Middle frontal gyrus (tissue), 1 donor: Measurements from ENCODE around the gene SDK1.
"Not testable (repeated sequence)": the region's sequence is repeated elsewhere in the genome, so short reads cannot be mapped to it uniquely, and the experiment has no call there.

Source experiments
- DNase-seq: peaks from one replicate; pipeline ENCODE4 v3.0.0-alpha.2; 2015; ENCODE audit warnings: low spot score; ENCODE audit errors: extremely low spot score

Gene SDK1

GRCh38 chr7:3578399-3578798, 277.3 kb downstream of the SDK1 start:
- no peak for DNase-seq

- no peak for DNase-seq
Measured at GRCh38 chr7:3579638-3580219, 278.7 kb downstream of the SDK1 start.

GRCh38 chr7:3582145-3582544, 281.1 kb downstream of the SDK1 start:
- DNase-seq = not testable (repeated sequence)

GRCh38 chr7:3585826-3586225, 284.8 kb downstream of the SDK1 start:
- DNase-seq = no peak

GRCh38 chr7:3588341-3588740, 287.3 kb downstream of the SDK1 start:
- DNase-seq = no peak

- no peak for DNase-seq
Measured at GRCh38 chr7:3589752-3590151, 288.7 kb downstream of the SDK1 start.

GRCh38 chr7:3591219-3591618, 290.2 kb downstream of the SDK1 start:
- no peak for DNase-seq

GRCh38 chr7:3591944-3592343, 290.9 kb downstream of the SDK1 start:
- no peak for DNase-seq

GRCh38 chr7:3592401-3593134, 291.5 kb downstream of the SDK1 start:
- DNase-seq = no peak

- no peak for DNase-seq
Measured at GRCh38 chr7:3594901-3595300, 293.8 kb downstream of the SDK1 start.

- no peak for DNase-seq
Measured at GRCh38 chr7:3598854-3599253, 297.8 kb downstream of the SDK1 start.

GRCh38 chr7:3605222-3605621, 304.2 kb downstream of the SDK1 start:
- DNase-seq = no peak

GRCh38 chr7:3606436-3606835, 305.4 kb downstream of the SDK1 start:
- DNase-seq = no peak

GRCh38 chr7:3607847-3608246, 306.8 kb downstream of the SDK1 start:
- DNase-seq = no peak

- no peak for DNase-seq
Measured at GRCh38 chr7:3616306-3616705, 315.3 kb downstream of the SDK1 start.

- DNase-seq = no peak
Measured at GRCh38 chr7:3630081-3630480, 329.0 kb downstream of the SDK1 start.

- peak; percentile 4 for DNase-seq
Measured at GRCh38 chr7:3634396-3634795, 333.3 kb downstream of the SDK1 start.

- no peak for DNase-seq
Measured at GRCh38 chr7:3636131-3636860, 335.2 kb downstream of the SDK1 start.

GRCh38 chr7:3639253-3639652, 338.2 kb downstream of the SDK1 start:
- no peak for DNase-seq

- DNase-seq = no peak
Measured at GRCh38 chr7:3641582-3641981, 340.5 kb downstream of the SDK1 start.

- DNase-seq = no peak
Measured at GRCh38 chr7:3643091-3643490, 342.0 kb downstream of the SDK1 start.

- DNase-seq = no peak
Measured at GRCh38 chr7:3648276-3648675, 347.2 kb downstream of the SDK1 start.

- no peak for DNase-seq
Measured at GRCh38 chr7:3649250-3649649, 348.2 kb downstream of the SDK1 start.
